HG03103 (cell line): ENCODE measurements around the gene TTN.
"Not testable (repeated sequence)": the region's sequence is repeated elsewhere in the genome, so short reads cannot be mapped to it uniquely, and the experiment has no call there.

Experiments used
- ATAC-seq: cut with Tn5 transposase; IDR thresholded peaks from one replicate; pipeline ENCODE4 v1.9.1; 2021; ENCODE audit warnings: low read depth; ENCODE audit not compliant: unreplicated experiment

Gene TTN

DNA sequence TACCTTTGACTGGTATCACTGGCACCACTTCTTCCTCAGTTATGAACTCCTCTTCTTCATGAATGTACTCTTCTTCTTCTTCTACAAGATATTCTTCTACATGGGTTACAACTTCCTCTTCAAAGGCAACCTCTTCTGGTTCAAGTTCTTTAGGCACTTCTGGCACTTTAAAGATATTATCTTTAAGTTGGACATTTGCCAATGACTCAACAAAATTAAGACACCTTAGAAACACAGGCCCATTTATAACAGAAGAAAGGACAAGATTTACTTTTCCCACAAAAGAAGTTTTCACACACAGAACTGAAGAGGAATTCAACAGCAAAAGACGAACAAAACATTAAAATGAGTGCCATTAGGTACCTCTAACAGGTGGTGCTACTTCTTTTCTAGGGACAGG is 127.3 kb downstream of the TTN start:
- ATAC-seq: no peak

DNA sequence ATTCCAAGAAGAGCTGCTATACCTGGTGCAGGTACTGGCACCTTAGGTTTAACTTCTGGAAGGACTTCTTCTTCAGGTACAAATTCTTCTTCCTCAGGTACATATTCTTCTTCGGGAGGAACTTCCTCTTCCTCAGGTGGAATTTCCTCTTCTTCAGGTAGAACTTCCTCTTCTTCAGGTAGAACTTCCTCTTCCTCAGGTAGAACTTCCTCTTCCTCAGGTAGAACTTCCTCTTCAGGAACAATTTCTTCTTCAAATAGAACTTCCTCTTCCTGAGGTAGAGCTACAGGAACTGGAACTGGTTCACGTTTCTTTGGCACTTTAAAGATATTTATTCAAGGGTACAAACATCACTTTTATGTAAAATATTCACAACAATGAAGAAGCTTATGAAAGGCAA is 129.6 kb downstream of the TTN start:
- ATAC-seq: no peak

DNA sequence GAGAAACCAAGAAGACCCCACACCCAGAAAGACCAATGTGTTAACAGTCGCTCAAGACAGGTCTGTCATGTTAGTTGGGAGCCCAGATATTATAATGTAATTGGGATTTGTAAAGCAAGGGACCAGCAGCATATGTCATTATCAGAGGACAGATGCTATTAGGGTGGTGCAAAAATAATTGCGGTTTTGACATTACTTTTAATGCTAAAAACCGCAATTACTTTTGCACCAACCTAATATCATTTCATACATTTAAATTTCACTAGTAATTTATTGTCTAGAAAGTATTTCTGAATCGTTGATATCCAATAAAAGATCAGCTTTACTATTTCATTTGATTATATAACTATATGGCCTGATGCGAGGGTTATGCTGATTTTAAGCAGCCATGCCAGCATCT is 131.2 kb downstream of the TTN start:
- ATAC-seq: no peak

DNA sequence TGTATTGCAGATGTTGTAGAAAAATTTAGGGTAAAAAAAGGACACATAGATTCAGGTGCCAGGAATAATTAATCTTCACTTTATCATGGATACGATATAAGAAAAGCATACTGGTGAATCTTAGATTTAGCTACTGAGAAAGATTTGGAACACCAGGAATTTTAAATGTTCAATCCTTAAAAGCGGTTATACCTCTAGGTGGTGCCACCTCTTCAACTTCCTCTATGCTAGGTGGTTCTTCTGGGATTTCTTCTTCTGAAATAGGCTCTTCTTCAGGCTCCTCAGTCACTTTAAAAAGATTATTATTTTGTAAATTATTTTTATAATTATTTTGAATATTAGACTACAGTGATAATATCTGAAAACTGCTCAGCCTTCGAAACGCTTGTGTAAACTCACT is 133.1 kb downstream of the TTN start:
- ATAC-seq: no peak

DNA sequence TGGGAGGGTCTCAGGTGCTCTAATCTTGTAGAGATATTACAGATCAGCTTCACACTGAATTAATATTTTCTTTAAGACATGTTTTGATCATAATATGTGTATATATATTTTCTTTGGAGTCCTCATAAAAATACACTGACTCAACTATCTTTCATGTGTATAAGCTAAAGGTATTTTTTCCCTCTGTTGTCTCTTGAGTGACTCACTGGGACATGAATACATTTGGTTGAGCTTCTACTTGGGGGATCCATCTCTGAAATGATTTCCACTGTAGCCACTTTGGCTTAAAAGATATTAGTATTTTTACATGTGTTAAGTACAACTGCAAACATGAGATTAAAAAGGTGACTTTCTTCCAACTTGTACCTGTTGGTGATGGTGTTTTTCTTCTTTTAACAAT is 140.8 kb downstream of the TTN start:
- no peak for ATAC-seq

DNA sequence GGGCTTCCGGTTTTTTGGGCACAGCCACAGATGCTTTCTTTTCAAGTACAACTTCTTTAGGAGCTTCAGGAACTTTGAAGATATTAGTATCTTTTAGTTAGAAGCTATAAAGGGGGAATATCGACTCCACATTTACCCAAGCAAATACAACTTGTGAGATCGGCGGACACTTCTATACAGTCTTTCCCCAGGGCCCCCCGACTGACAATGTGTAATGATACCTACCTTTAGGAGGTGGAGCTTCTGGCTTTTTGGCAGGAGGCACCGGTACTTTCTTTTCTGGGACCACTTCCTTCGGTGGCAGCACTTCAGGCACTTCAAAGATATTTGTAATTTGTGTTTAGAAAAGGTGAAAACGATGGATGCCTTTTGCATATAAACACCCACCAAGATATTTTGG is 148.7 kb downstream of the TTN start:
- not testable (repeated sequence) for ATAC-seq

DNA sequence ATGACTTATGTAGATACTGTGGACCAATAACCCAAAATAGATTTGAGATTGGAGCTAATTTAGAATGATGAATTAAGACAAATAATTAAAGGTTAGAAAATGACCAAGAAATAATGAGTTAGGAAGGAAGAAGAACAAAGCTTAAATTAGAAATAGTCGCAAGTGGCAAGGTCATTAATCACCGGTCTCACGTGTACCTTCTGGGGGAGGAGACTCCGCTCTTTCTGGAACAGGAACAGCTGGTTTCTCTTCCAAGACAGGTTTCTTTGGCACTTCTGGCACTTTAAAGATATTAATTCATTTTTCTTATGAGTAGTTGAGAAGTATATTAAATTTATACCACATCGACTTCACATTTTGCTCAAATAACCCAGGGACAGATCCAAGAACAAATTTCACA is 156.7 kb downstream of the TTN start:
- no peak for ATAC-seq

DNA sequence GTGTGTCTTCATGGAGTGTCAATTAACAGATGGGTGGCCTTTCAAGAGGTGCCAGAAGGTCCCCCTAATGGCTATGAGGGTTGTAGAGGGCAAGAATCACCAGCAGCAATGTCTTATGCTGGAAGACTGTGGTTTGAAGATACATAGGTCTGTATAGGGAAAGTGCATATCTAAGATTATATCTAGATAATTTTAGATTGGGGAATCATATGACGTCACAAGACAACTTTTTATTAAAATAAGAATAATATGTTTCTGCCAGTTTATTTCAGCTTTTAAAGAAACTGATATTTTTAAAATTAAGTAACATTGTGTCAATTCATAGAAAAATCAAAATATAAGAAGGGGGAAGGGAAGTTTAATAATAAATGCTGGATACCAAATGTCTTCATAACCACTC is 162.3 kb downstream of the TTN start:
- ATAC-seq: no peak

DNA sequence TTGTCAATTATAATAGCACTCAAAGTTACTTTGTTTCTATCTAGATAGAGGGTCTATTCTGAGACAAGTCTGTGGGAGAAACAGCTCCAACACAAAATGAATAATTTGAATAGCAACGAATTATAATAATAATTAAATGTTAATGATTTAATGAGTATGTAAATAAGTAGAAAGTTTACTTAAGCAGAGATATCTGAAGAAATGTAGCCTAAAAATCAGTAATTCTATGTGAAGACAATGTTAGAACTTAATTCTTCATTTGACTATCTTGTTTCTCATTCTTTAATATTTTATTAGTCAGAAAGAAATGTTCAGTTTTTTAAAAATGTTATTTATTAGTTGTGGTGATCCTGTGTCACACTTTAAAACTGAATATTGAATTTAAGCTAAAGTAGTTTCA is 165.7 kb downstream of the TTN start:
- ATAC-seq: no peak

DNA sequence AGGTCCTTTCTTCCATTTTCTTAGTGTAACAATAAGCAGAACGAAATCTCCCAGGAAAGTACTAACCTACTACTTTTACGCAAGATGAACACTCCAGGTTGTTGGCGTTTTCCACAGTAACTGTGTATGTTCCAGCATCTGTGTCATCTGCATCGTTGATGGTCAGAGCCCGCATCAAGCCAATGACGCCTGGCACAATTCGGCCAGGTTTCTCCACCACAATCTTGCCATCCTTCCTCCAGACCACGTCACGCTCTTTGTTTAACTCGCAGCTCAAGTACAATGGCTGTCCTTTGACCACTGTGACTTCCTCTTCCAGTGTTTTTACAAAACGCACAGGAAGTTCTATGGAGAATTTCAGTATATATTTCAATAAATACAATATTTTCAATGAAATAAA is 171.3 kb downstream of the TTN start:
- ATAC-seq: no peak

DNA sequence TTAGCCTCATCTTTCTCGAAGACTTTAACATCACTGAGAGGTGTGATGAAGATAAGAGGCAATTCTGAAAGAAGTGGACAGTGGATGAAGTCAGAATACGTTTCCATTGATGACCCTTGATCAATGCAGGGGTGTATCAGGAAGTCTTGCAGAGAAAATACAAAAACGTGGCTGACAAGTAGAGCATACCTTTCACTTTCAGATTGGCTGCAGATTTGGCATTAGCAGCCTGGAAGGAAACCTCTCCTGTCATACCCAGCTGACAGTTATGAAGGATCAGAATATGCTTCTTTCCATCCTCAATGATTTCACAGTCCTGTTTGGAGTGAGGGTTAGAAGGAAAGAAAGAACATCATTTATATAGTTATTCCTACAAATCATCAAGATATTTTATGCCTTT is 174.5 kb downstream of the TTN start:
- no peak for ATAC-seq

DNA sequence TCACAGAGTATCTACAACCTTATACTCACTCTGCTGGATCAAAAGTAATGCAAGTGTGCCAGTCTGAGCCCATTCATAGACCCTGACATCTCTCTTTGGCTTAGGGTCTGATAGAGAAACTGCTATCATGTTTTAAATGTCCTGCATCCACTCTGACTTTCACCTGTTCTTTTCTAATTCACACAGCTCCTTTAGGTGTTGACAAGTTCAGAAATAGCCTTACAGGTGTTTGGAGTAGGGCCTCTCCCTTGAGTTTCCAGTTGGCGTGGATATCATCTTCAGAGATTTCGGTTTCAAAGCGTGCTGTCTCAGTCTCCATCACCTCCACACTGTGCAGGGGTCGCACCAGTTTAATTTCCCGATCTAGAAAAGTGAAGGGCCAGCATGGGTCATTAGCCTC is 176.6 kb downstream of the TTN start:
- ATAC-seq: no peak

DNA sequence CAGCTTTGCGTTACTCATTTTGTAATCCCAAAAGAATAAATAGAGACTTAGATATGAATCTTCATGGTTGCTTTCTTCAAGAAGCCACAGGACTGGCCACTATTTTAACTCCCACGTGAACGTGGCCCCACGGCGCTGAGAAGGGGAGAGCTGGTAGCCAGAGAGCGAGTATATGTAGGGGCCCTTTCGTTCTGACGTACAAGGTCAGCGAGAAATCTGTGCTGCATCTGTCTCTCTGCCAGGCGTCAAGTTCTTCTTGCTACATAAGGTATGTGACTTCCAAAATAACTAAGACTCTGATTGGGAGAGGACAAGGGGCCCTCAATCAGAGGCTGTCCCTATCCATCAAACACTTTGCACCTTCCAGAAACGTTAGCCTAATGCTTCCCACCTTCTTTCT is 177.8 kb downstream of the TTN start:
- ATAC-seq: no peak

DNA sequence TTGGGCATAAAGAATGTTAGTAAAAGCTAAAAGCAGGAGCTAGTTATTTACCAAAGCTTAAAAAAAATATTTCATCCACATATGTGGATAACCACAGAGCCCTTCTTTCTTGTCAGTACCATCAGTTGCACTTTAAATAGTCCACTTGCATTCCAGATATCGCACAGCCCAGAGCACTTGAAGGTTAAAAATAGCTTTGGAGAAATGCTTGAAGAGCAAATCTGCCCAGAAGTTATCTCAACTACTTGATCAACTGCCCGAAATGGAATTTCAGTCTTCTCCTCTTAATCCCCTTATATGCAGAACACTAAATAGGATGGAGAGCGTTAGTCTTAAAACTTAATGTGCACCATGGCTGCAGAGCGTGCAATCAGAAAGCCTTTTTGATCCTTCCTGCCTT is 178.6 kb downstream of the TTN start:
- ATAC-seq: no peak

DNA sequence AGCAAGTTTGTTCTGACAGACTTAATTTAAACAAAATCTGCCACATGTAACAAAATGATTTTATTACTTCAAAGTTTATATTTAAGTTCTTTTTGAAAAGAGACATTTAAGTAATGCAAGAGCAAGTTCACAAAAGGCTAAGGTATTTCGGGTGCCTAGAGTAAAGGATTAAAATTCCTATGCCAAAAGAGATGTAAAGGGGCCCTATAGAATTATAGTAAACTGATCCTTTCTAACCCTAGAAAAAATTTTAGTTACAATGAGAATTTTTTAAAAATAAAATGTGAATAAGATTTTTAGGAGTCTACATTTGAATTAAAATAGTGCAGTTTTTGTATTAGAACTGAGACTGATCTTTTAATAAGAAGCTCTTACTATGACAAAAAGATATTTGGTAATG is 179.8 kb downstream of the TTN start:
- ATAC-seq: no peak

DNA sequence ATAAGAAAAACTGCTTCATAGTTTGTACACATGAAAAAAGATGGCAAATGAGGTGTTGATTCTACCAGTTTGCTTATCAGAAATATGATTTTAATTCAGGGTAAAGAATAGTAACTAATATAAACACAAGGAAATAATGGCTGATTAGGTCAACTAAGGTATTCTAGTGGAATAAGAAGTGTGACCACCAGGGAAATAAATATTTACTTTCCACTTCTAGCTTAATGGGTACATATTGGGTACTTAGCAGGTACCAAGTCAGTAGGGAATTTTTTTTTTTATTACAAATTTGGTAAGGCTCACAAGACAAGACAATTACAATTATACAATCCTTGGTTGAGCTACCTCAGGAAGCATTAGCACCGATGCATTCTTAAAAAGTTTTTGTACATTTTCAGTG is 191.3 kb downstream of the TTN start:
- ATAC-seq: no peak

DNA sequence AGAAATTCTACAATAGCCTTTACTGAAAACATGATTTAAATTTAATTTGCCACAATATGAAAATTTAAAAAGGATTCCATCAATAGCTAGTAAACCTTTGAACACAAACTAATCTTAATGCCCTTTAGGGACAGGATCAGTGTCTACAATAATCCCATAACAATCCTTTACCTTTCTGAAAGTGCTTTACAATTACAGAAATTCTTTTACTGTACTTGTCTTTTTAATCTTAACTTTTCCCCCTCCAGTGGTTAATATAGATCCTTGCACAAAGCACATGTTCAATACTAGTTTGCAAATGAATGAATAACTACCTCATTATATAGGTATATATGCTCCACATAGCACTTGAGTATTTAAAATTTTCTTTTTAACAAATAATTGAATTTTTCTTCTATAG is 204.3 kb downstream of the TTN start:
- no peak for ATAC-seq

DNA sequence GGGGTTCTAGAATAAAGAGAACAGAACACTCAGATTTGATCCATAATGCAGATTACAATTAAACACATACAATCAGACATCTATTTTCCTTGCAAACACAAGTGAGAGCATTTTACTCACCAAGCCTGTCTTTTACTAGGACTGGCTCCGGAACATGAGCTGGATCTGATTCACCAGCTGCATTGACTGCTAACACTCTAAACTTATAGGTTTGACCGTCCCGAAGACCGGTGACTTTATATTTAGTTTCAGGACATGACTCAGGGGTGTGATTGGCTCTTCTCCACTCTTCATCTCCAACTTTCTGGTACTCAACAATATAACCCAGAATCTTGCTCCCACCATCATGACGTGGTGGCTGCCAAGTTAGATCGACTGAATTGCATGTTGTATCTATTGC is 214.6 kb downstream of the TTN start:
- no peak for ATAC-seq

DNA sequence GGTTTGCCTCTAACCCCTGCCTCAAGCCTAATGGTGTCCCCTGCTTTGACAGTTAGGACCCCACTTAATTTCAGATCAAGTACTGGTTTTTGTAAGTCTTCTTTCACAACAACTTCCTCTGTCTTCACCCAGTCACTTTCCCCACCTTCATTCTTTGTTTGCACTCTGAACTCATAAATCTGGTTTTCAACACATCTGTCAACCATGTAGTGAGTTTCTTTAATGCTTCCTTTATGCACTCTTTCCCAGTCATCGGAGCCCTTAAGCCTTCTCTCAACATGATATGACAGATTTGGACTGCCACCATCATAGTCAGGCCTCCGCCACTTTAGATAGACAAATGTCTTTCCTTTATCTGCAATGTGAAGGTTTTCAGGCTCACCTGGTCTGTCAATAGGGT is 217.9 kb downstream of the TTN start:
- no peak for ATAC-seq

DNA sequence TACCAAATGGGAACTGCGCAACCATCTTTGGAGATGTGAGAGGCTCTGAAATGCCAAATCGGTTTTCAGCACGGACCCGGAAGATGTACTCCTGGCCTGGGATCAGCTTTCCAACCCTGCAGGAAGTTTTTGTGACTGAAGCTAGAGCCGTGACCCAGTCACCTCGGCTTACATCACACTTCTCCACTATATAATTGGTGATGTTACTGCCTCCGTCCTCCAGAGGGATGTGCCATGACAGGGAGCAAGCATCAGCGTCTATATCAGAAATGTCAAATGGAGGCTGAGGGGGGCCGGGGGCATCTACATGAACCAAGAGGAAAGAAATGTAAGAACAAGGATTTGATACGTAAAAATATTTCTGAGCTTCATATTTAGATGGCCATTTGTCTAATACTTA is 222.6 kb downstream of the TTN start:
- ATAC-seq: no peak

DNA sequence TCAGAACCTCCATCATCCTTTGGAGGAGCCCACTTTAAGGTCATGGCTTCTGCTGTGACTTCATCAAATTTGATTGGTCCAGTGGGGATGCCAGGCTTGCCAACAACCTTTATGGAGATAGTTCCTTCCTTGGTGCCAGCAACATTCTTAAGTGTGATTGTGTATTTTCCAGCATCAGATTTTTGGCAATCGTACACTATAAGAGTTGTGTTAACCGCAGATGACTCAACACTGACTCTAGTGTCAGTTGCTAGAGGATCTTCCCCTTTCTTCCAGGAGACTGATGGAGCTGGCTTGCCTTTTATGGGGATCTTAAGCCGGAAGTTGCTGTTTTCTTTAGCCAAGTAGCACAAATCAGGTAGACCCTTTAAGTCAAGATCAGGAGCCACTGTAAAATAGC is 228.2 kb downstream of the TTN start:
- no peak for ATAC-seq

DNA sequence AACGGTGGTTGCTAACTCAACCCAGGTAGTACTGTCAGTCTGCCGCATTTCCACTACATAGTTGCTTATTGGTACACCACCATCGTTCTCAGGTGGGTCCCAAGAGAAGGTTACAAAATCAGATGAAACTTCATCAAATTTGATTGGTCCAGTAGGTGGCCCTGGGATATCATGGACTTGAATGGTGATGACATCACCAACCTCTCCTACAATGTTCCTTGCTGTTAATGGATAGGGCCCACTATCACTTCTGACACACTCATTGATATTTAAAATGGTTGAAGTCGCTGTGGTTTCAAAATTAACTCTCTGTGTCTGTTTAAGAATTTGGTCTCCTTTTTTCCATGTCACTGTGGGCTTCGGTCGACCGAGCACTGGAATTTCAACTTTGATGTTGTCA is 232.4 kb downstream of the TTN start:
- no peak for ATAC-seq

DNA sequence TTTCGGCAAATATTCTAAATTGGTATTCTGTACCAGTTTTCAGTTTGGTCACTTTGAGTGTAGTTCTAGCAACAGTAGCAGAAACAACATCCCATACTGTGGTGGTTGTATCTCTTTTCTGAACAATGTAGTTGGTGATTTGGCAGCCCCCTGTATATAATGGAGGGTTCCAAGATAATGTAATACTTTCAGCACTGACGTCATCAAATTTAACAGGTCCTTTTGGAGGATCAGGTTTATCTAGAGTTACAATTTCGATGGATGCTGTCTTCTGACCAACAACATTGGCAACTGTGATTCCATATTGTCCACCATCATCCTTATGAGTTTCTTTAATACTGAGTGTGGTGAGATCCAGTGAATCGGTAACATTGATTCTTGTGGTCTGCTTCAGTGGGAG is 239.0 kb downstream of the TTN start:
- ATAC-seq: no peak

DNA sequence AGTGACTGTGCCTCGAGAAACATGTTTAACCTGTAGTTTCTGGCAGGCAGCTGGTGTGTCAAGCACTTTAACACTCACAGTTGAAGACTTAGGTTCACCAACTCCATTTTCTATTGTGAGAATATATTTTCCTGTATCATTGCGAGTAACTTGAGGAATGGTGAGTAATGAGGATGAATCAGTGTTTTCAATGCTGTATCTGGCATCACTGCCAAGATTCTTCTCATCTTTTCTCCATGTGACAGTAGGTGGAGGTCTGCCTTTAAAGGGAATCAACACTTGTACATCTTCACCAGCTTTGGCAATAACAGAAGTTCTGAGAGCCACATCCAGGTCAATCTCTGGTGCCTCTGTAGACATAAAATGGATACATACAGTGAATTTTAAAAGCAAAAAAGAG is 254.2 kb downstream of the TTN start:
- ATAC-seq: no peak
